ENCODE data around the gene NUDT1.

The NUDT1 gene

DNA sequence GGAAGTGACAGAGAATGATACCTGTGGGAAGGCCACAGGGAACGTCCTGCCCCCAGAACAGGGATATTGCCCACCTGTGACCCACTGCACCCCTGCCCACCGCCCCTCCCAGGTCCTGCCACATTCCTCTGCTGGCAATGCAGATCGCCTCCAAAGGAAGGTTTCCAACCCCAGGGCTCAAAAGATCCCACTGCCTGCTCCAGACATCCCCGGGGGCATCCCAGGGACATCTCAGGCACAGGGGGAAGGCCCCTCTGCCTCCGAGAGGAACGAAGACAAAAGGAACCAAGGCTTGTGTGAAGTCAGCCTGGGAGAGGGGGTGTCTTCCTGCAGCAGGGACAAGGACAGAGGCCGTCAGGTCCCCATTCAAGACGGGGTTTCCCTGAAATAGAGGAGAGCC lies 28.5 kb downstream of the NUDT1 start:
- no peak overlapping the region for H3K4me3 ChIP-seq (ENCODE audit: low read depth, low read length)
- TF ChIP-seq, protein P1, sequence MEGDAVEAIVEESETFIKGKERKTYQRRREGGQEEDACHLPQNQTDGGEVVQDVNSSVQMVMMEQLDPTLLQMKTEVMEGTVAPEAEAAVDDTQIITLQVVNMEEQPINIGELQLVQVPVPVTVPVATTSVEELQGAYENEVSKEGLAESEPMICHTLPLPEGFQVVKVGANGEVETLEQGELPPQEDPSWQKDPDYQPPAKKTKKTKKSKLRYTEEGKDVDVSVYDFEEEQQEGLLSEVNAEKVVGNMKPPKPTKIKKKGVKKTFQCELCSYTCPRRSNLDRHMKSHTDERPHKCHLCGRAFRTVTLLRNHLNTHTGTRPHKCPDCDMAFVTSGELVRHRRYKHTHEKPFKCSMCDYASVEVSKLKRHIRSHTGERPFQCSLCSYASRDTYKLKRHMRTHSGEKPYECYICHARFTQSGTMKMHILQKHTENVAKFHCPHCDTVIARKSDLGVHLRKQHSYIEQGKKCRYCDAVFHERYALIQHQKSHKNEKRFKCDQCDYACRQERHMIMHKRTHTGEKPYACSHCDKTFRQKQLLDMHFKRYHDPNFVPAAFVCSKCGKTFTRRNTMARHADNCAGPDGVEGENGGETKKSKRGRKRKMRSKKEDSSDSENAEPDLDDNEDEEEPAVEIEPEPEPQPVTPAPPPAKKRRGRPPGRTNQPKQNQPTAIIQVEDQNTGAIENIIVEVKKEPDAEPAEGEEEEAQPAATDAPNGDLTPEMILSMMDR (IDR thresholded peaks at IDR 0.05; ENCODE audit: low read depth, low read length), result no peak

DNA sequence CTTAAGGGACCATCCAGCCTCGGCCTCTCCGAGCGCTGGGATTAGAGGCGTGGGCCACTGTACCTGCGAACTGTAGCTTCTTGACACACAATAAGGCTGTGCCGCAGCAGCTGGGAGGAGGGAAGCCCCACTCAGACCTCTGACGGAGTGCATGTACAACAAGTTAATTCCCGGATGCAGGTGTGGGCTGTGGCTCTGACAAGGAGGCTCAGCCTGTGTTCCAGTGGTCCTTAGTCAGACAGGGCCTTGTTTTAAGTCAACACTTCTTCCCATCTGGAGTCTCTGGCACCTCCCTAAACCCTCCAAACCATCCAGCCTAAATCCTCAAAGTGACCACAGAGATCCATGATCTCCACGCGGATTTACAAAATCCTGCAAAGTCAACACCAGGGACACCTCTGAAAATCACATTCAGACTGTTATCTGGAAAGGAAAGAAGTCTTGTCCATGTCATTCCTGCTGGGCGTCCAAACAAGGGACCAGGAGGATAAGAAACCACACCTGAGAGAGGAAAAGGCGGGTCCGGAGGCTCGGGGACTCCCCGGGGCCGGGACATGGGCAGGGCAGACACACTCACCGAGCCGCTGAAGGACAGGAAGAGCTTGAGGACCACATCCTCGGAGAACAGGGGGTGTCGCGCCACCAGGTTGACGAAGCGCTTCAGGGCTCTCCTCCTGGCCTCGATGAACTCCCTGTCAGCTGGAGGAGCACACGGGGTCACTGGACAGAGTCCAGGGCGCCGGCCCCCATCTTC lies 29.4 kb downstream of the NUDT1 start:
- TF ChIP-seq, protein P1 (IDR thresholded peaks at IDR 0.05; ENCODE audit: low read depth, low read length), result no peak
- H3K4me3 ChIP-seq (ENCODE audit: low read depth, low read length), result no peak overlapping the region

DNA sequence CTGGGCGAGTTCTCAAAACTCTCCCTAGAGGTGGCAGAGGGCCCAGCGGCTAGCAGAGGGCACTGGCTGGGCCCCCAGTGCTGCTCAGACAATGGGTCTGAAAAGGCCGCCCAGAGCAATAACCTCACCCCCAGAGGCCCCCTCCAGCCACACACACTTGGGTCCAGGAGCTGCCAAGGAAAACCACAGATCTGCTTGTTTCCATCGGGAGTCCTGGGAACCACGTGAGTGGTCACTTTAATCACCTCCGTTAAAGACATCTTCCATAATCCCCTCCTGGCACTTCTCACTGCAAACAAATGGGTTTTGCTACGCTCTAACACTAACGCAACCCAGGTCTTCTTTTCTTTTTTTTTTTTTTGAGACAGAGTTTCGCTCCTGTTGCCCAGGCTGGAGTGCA lies 30.0 kb downstream of the NUDT1 start:
- TF ChIP-seq, protein P1 (IDR thresholded peaks at IDR 0.05; ENCODE audit: low read depth, low read length), result no peak
- no peak overlapping the region for H3K4me3 ChIP-seq (ENCODE audit: low read depth, low read length)

DNA sequence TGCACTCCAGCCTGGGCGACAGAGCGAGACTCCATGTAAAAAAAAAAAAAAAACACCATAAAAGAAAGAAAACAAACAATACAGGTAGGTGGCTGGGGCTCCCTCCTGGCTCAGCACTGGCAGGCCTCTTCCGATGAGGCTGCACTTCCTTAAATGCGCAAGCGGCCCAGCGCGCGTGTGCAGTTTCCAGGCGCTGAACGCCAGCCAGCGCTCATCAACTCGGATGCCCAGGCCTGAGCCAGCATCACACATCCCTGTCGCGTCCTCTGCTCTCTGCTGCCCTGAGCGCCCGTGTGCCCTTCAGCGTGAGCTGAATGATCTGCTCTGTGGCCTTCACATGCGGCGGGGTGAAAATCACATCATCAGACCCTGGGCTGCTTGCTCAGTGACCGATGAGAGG lies 31.8 kb downstream of the NUDT1 start:
- TF ChIP-seq, protein P1 (IDR thresholded peaks at IDR 0.05; ENCODE audit: low read depth, low read length), result no peak
- H3K4me3 ChIP-seq (ENCODE audit: low read depth, low read length), result no peak overlapping the region

DNA sequence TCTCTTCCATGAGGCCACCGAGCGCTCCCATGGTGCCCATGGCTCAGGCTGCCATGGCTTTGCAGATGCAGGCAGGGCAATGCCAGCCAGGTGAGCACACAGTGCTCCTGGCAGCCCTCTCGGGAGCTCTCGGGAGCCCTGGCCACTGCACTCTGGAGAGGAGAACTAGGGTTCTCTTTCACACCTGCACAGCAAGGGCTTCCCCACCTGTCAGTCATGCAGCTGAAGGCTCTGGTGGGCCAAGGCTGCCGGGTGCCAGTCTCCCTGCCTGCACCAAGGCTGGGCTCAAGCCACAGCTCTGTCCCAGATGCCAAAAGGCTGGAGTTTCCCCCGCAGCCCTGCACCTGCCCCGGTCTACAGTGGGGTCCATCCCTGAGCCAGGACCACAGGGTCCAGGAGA lies 32.6 kb downstream of the NUDT1 start:
- TF ChIP-seq, protein P1 (IDR thresholded peaks at IDR 0.05; ENCODE audit: low read depth, low read length), result no peak
- no peak overlapping the region for H3K4me3 ChIP-seq (ENCODE audit: low read depth, low read length)

DNA sequence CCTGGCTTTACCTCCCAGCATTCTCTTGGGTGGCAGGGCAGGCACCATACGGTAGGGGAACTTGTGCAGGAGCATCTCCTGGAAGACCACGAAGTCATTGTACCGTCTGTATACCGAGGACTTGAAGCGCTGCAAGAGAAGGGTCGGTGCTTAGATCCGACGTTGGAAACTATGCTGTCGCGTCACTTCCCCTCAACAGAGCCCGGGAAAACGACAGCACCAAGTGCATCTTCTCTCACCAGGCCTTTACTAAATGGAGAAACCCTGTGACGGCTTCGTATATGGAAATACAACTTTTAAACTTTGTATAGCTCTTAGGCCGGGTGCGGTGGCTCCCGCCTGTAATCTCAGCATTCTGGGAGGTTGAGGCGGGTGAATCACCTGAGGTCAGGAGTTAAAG lies 33.1 kb downstream of the NUDT1 start:
- TF ChIP-seq, protein P1 (IDR thresholded peaks at IDR 0.05; ENCODE audit: low read depth, low read length), result no peak
- H3K4me3 ChIP-seq (ENCODE audit: low read depth, low read length), result no peak overlapping the region

DNA sequence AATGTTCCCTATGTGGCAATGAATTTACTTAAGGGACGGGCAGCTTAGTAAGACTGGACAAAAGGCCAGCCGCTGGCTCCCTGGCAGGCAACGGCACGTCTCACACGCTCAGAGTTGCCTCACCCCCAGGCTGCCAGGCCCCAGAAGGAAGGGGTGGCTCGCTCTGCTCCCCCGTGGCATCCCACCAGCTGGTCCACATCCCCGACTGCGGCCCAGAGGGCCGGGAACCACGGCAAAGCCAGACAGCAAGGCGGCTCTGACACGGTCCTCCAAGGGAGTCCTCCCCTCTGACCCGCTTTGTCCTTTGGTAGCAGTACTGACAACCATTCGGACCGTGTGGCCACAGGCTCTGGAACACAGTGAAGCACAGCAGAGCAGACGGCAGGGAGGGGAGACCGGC lies 34.1 kb downstream of the NUDT1 start:
- TF ChIP-seq, protein P1 (IDR thresholded peaks at IDR 0.05; ENCODE audit: low read depth, low read length), result no peak
- H3K4me3 ChIP-seq (ENCODE audit: low read depth, low read length), result no peak overlapping the region
